ENCODE data around the gene TRPM8. TPM values are rescaled to one million over a fixed set of nuclear protein-coding genes. Genes with fewer than 3 reads are reported as not detected.
"Not testable (repeated sequence)": the region's sequence is repeated elsewhere in the genome, so short reads cannot be mapped to it uniquely, and the experiment has no call there.

The TRPM8 gene
- total and polyA plus RNA-seq, 12 donors = not detected

GRCh38 chr2:233892793-233893192 is 24.4 kb upstream of the TRPM8 start:
- DNase-seq (no peak), ATAC-seq (no peak)
- TF ChIP-seq, protein P1, sequence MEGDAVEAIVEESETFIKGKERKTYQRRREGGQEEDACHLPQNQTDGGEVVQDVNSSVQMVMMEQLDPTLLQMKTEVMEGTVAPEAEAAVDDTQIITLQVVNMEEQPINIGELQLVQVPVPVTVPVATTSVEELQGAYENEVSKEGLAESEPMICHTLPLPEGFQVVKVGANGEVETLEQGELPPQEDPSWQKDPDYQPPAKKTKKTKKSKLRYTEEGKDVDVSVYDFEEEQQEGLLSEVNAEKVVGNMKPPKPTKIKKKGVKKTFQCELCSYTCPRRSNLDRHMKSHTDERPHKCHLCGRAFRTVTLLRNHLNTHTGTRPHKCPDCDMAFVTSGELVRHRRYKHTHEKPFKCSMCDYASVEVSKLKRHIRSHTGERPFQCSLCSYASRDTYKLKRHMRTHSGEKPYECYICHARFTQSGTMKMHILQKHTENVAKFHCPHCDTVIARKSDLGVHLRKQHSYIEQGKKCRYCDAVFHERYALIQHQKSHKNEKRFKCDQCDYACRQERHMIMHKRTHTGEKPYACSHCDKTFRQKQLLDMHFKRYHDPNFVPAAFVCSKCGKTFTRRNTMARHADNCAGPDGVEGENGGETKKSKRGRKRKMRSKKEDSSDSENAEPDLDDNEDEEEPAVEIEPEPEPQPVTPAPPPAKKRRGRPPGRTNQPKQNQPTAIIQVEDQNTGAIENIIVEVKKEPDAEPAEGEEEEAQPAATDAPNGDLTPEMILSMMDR (IDR thresholded peaks at IDR 0.05) = no peak
- no peaks in the 10 kb centered on the region for H3K9me3 ChIP-seq
- intact Hi-C loops (cut with DNase I) = no loop called here
- H3K27ac ChIP-seq = no peak overlapping the region
- no peaks in the 10 kb centered on the region for H3K36me3 ChIP-seq
- WGBS, 2 donors = 86 to 92% methylated on average over 2 of the region's 2 CpGs
- no peak overlapping the region for H3K4me3 ChIP-seq
- H3K27me3 ChIP-seq = peaks cover 0 to 39% (median 11%) of the 10 kb centered on the region in 7 donors
- H3K4me1 ChIP-seq = no peaks in the 10 kb centered on the region

DNA sequence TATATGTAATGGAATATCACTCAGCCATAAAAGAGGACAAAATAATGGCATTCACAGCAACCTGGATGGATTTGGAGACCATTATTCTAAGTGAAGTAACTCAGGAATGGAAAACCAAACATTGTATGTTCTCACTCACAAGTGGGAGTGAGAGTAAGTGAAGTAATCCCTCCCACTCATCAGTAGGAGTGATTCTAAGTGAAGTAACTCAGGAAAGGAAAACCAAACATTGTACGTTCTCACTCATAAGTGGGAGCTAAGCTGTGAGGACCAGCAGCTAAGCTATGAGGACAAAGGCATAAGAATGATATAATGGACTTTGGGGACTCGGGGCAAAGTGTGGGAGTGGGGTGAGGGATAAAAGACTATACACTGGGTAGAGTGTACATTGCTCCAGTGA is 20.9 kb upstream of the TRPM8 start:
- intact Hi-C loops (cut with DNase I); H3K4me3 ChIP-seq; DNase-seq; ATAC-seq; H3K27ac ChIP-seq; H3K9me3 ChIP-seq; H3K36me3 ChIP-seq; H3K4me1 ChIP-seq: not testable (repeated sequence)
- WGBS, 2 donors = 63% methylated on average over 2 of the region's 2 CpGs
- peaks cover 0 to 29% (median 10%) of the 10 kb centered on the region in 7 donors for H3K27me3 ChIP-seq

DNA sequence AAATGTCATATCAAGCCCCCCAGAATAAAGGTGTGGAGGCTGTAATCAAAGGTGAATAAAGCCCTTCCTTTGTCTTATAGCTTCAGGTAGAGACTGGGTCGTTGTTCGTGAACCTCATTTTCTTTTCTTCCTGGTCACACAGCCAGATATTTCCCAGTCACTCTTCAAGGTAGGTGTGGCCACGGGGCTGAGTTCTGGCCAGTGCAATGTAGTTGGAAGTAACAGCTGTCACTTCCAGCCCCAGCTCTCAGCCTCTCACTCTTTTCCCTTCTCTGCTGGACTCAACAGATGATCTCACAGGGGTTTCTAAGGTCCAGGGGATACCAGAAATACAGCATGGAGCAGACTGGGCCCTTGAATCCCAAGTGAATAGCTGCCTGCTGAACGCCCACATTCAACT is 15.8 kb upstream of the TRPM8 start:
- 63 to 71% methylated on average over 4 of the region's 4 CpGs for WGBS, 2 donors
- Histone ChIP-seq H3K36me3 (no peaks in the 10 kb centered on the region), H3K4me3 (no peak overlapping the region), H3K27me3 (peaks cover 0 to 21% (median 11%) of the 10 kb centered on the region in 7 donors), H3K9me3 (peaks cover 0 to 7% (median 0%) of the 10 kb centered on the region in 11 donors), H3K4me1 (no peaks in the 10 kb centered on the region), H3K27ac (no peak overlapping the region)
- intact Hi-C loops (cut with DNase I) = no loop called here
- TF ChIP-seq, protein P1 (IDR thresholded peaks at IDR 0.05) = no peak
- ATAC-seq = no peak
- no peak for DNase-seq

DNA sequence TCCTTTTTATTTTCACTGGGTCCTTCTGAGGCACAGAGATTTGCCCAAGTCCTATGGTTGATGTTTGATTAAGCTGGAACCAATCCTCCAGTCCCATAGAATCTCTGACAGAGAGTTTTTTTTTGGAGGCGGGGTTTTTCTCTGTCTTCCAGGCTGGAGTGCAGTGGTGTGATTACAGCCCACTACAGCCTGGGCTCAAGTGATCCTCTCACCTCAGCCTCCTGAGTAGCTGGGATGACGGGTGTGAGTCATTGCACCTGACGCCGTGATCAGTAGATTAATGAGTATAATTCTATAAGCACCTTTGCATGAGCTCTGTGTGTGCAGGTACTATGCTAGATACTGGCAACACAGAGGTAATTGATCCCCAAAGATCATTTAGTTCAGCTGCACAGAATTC is 15.3 kb upstream of the TRPM8 start:
- H3K4me3 ChIP-seq = no peak overlapping the region
- no peaks in the 10 kb centered on the region for H3K4me1 ChIP-seq
- no peak for ATAC-seq
- TF ChIP-seq, protein P1 (IDR thresholded peaks at IDR 0.05) = no peak
- intact Hi-C loops (cut with DNase I) = no loop called here
- 83 to 84% methylated on average over 4 of the region's 4 CpGs for WGBS, 2 donors
- H3K9me3 ChIP-seq = peaks cover 0 to 7% (median 0%) of the 10 kb centered on the region in 11 donors
- H3K36me3 ChIP-seq = no peaks in the 10 kb centered on the region
- no peak for DNase-seq
- peaks cover 0 to 21% (median 11%) of the 10 kb centered on the region in 7 donors for H3K27me3 ChIP-seq
- no peak overlapping the region for H3K27ac ChIP-seq

DNA sequence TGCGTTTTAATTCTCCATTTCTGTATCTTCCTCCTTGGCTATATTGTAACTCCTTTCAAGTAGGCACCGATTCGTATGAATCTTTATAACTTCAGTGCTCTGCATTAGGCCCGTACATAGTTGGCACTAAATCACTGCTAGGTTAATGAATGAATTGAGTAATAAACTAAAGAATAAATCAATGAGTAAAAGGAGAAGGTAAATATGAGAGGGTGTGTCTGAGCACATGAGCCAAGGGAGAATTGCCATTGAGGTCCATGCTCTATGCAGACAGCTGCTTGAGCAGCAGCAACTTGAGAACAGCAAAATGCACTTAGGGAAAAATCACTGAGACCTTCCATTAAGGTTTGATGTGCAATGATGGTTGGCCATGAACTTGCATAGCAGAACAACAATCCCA is 11.2 kb upstream of the TRPM8 start:
- intact Hi-C loops (cut with DNase I) = no loop called here
- Histone ChIP-seq H3K36me3 (no peaks in the 10 kb centered on the region), H3K4me1 (no peaks in the 10 kb centered on the region), H3K27me3 (peaks cover 0 to 14% (median 7%) of the 10 kb centered on the region in 7 donors), H3K4me3 (no peak overlapping the region), H3K27ac (no peak overlapping the region), H3K9me3 (peaks cover 0 to 7% (median 0%) of the 10 kb centered on the region in 11 donors)
- TF ChIP-seq, protein P1 (IDR thresholded peaks at IDR 0.05) = no peak
- no peak for DNase-seq
- no peak for ATAC-seq
- WGBS, 2 donors = 85 to 87% methylated on average over 4 of the region's 4 CpGs

All from heart right ventricle (tissue), 16 donors.